Measurements from ENCODE around the gene FH.

The FH gene

GRCh38 chr1:241519308-241520079, at the start of gene FH:
Gene FH (minus strand): TSS chr1:241519755. CDS start chr1:241519722, 33 bp downstream.
- peak; percentile 90 for DNase-seq (ENCODE audit: low read depth)

- no peak for DNase-seq (ENCODE audit: low read depth)
Measured at GRCh38 chr1:241560849-241561187, 41.3 kb upstream of the FH start.

- no peak for DNase-seq (ENCODE audit: low read depth)
Measured at GRCh38 chr1:241560146-241560848, 40.7 kb upstream of the FH start.

GRCh38 chr1:241557551-241558193, 38.1 kb upstream of the FH start:
- DNase-seq (ENCODE audit: low read depth) = no peak

GRCh38 chr1:241557031-241557430, 37.5 kb upstream of the FH start:
- DNase-seq (ENCODE audit: low read depth) = no peak

- no peak for DNase-seq (ENCODE audit: low read depth)
Measured at GRCh38 chr1:241555526-241555925, 36.0 kb upstream of the FH start.

- no peak for DNase-seq (ENCODE audit: low read depth)
Measured at GRCh38 chr1:241553886-241554592, 34.5 kb upstream of the FH start.

GRCh38 chr1:241551759-241552638, 32.4 kb upstream of the FH start:
- DNase-seq (ENCODE audit: low read depth) = peak; percentile 44

- DNase-seq (ENCODE audit: low read depth) = no peak
Measured at GRCh38 chr1:241550318-241550717, 30.8 kb upstream of the FH start.

- DNase-seq (ENCODE audit: low read depth) = no peak
Measured at GRCh38 chr1:241548008-241548407, 28.5 kb upstream of the FH start.

GRCh38 chr1:241542199-241542907, 22.8 kb upstream of the FH start:
- no peak for DNase-seq (ENCODE audit: low read depth)

- DNase-seq (ENCODE audit: low read depth) = no peak
Measured at GRCh38 chr1:241536969-241537368, 17.4 kb upstream of the FH start.

GRCh38 chr1:241536304-241536703, 16.7 kb upstream of the FH start:
- DNase-seq (ENCODE audit: low read depth) = no peak

- DNase-seq (ENCODE audit: low read depth) = no peak
Measured at GRCh38 chr1:241533326-241534115, 14.0 kb upstream of the FH start.

GRCh38 chr1:241532864-241533263, 13.3 kb upstream of the FH start:
- DNase-seq (ENCODE audit: low read depth) = no peak

GRCh38 chr1:241532162-241532531, 12.6 kb upstream of the FH start, which contains the start of gene KMO:
Gene KMO (plus strand): TSS chr1:241532378. CDS start chr1:241532445, 67 bp downstream.
- DNase-seq (ENCODE audit: low read depth) = no peak

- DNase-seq (ENCODE audit: low read depth) = no peak
Measured at GRCh38 chr1:241531195-241532161, 11.9 kb upstream of the FH start.

GRCh38 chr1:241527146-241527545, 7.6 kb upstream of the FH start:
- DNase-seq (ENCODE audit: low read depth) = no peak

GRCh38 chr1:241525026-241525425, 5.5 kb upstream of the FH start:
- DNase-seq (ENCODE audit: low read depth) = no peak
